ENCODE data around the gene AASS.

AASS gene

GRCh38 chr7:122067077-122067476 is 77.0 kb downstream of the AASS start:
- no peak overlapping the region for H3K27ac ChIP-seq
- no peak for TF ChIP-seq ZFX (IDR thresholded peaks at IDR 0.05)

- TF ChIP-seq ZFX (IDR thresholded peaks at IDR 0.05) (no peak), CTCF (conservative IDR thresholded peaks at IDR 0.05) (no peak)
- H3K27ac ChIP-seq = no peak overlapping the region
Observed at GRCh38 chr7:122064971-122065370, 79.1 kb downstream of the AASS start.

- H3K27ac ChIP-seq = no peak overlapping the region
- TF ChIP-seq CTCF (conservative IDR thresholded peaks at IDR 0.05) (no peak), ZFX (IDR thresholded peaks at IDR 0.05) (no peak)
Observed at GRCh38 chr7:122063146-122063545, 80.9 kb downstream of the AASS start.

- no peak overlapping the region for H3K27ac ChIP-seq
- TF ChIP-seq ZFX (IDR thresholded peaks at IDR 0.05) (no peak), CTCF (conservative IDR thresholded peaks at IDR 0.05) (no peak)
Observed at GRCh38 chr7:122059542-122059941, 84.5 kb downstream of the AASS start.

- TF ChIP-seq ZFX (IDR thresholded peaks at IDR 0.05) (no peak), CTCF (conservative IDR thresholded peaks at IDR 0.05) (no peak)
- H3K27ac ChIP-seq = no peak overlapping the region
Observed at GRCh38 chr7:122056977-122057376, 87.1 kb downstream of the AASS start.

- H3K27ac ChIP-seq = no peak overlapping the region
- no peak for TF ChIP-seq CTCF (conservative IDR thresholded peaks at IDR 0.05)
- TF ChIP-seq ZFX (IDR thresholded peaks at IDR 0.05) = no peak
Observed at GRCh38 chr7:122055073-122055472, 89.0 kb downstream of the AASS start.

- no peak overlapping the region for H3K27ac ChIP-seq
- TF ChIP-seq ZFX (IDR thresholded peaks at IDR 0.05) (no peak), CTCF (conservative IDR thresholded peaks at IDR 0.05) (no peak)
Observed at GRCh38 chr7:122054393-122054792, 89.7 kb downstream of the AASS start.

- TF ChIP-seq ZFX (IDR thresholded peaks at IDR 0.05) (no peak), CTCF (conservative IDR thresholded peaks at IDR 0.05) (no peak)
- H3K27ac ChIP-seq = no peak overlapping the region
Observed at GRCh38 chr7:122046402-122046801, 97.6 kb downstream of the AASS start.

Data from C4-2B (cell line).